Esophagus squamous epithelium (tissue), 4 donors: ENCODE data around the gene ATP6V0D1.

Source experiments
- POLR2A ChIP-seq, 4 donors: fragments of 450-650 bp; IDR thresholded peaks; one replicate each; pipeline ENCODE4 v1.6.1; 2017; ENCODE audit warnings: antibody characterized with exemption in 4 of 4, mild to moderate bottlenecking in 4 of 4, moderate library complexity in 3 of 4
- TF ChIP-seq, protein P1 (sequence below), 6 experiments: fragments of 450-650 bp in 4 of 6; fragments of 200-600 bp in 2 of 6; sonication (generic) in 2 of 6; IDR thresholded peaks; one replicate each; pipeline ENCODE4 v1.5.1; 2016 to 2019; ENCODE audit warnings: antibody characterized with exemption in 6 of 6, mild to moderate bottlenecking in 4 of 6, moderate library complexity in 4 of 6

GRCh38 chr16:67429799-67430503 is 51.0 kb downstream of the ATP6V0D1 start:
- no peak for TF ChIP-seq POLR2A (IDR thresholded peaks at IDR 0.05)
- TF ChIP-seq, protein P1, sequence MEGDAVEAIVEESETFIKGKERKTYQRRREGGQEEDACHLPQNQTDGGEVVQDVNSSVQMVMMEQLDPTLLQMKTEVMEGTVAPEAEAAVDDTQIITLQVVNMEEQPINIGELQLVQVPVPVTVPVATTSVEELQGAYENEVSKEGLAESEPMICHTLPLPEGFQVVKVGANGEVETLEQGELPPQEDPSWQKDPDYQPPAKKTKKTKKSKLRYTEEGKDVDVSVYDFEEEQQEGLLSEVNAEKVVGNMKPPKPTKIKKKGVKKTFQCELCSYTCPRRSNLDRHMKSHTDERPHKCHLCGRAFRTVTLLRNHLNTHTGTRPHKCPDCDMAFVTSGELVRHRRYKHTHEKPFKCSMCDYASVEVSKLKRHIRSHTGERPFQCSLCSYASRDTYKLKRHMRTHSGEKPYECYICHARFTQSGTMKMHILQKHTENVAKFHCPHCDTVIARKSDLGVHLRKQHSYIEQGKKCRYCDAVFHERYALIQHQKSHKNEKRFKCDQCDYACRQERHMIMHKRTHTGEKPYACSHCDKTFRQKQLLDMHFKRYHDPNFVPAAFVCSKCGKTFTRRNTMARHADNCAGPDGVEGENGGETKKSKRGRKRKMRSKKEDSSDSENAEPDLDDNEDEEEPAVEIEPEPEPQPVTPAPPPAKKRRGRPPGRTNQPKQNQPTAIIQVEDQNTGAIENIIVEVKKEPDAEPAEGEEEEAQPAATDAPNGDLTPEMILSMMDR (IDR thresholded peaks at IDR 0.05): no peak
